OCI-LY3 (cell line): Measurements from ENCODE around the gene PAXX.

Experiments
- EZH2phosphoT487 ChIP-seq: fragments of 200-600 bp; shearing (Covaris generic); IDR thresholded peaks from 2 replicates; pipeline ENCODE4 v1.6.1; 2018; ENCODE audit warnings: antibody characterized with exemption, mixed run types, low read depth
- TF ChIP-seq, protein P1 (sequence below): fragments of 200-600, 300-600 bp; sonication (generic); IDR thresholded peaks from 2 replicates; pipeline ENCODE4 v1.5.1; 2014; ENCODE audit warnings: antibody characterized with exemption, low read length, low read depth

DNA sequence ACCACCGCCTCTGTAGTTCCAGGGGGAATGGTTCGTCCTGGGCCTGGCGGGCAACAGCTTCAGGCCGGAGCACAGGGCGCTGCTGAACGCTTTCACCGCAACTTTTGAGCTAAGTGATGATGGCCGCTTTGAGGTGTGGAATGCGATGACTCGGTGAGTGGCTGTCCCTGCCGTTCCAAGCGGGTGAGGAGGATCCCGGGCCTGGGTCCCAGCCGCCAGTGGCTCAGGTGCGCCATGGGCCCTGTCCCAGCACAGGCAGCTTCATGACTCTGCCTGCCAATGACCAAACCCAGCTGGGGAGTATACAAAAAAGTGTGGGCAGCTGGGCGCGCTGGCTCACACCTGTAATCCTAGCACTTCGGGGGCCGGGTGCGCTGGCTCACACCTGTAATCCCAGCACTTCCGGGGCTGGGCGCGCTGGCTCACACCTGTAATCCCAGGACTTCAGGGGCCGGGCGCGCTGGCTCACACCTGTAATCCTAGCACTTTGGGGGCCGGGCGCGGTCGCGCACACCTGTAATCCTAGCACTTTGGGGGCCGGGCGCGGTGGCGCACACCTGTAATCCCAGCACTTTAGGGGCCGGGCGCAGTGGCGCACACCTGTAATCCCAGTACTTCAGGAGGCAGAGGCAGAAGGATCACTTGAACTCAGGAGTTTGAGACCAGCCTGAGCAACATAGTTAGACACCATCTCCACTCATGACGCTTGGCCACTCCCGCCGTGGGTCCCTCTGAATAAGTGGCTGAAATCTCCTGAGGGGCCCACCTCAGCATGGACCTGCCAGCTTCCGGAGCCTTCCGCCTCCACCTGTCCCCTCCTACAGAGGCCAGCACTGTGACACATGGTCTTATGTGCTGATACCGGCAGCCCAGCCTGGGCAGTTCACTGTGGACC, 39.1 kb upstream of the PAXX start:
- TF ChIP-seq, protein P1, sequence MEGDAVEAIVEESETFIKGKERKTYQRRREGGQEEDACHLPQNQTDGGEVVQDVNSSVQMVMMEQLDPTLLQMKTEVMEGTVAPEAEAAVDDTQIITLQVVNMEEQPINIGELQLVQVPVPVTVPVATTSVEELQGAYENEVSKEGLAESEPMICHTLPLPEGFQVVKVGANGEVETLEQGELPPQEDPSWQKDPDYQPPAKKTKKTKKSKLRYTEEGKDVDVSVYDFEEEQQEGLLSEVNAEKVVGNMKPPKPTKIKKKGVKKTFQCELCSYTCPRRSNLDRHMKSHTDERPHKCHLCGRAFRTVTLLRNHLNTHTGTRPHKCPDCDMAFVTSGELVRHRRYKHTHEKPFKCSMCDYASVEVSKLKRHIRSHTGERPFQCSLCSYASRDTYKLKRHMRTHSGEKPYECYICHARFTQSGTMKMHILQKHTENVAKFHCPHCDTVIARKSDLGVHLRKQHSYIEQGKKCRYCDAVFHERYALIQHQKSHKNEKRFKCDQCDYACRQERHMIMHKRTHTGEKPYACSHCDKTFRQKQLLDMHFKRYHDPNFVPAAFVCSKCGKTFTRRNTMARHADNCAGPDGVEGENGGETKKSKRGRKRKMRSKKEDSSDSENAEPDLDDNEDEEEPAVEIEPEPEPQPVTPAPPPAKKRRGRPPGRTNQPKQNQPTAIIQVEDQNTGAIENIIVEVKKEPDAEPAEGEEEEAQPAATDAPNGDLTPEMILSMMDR = no peak
- no peak for TF ChIP-seq EZH2phosphoT487
